ENCODE results near the gene KCNE2. TPM values are rescaled to one million over a fixed set of nuclear protein-coding genes. Genes with fewer than 3 reads are reported as not detected.

The KCNE2 gene
- total RNA-seq, 1 experiment from 2014 or later: not detected

DNA sequence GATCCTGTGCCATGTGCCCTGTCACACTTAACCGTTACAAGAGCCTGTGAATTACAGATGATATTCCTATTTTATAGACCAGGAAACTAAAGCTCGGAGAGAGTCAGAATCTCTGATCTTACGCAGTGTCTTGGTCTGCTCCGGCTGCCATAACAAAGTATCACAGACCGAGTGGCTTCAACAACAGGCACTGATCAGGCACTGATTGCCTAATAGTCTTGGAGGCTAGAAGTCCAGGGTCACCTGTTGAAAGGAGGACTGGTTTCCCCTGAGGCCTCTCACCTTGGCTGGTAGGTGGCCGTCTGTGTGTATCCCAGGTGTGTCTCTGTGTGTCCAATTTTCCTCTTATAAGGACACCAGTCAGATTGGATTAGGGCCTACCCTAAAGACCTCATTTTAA is 31.5 kb upstream of the KCNE2 start:
- H4K20me1 ChIP-seq (ENCODE audit: insufficient read depth): no peaks in the 10 kb centered on the region
- TF ChIP-seq POLR2A (IDR thresholded peaks at IDR 0.05; ENCODE audit: borderline replicate concordance, extremely low read depth, insufficient read depth, insufficient read length): no peak
- RAD21 ChIA-PET (ENCODE audit: low non-redundant PET in 1 of 2, low total read pairs in 2 of 2, uncharacterized antibody in 2 of 2, unreplicated experiment in 2 of 2): no interaction called here
- DNase-seq (ENCODE audit: low read depth, low spot score) (no peak), ATAC-seq (no peak)
- CTCF ChIA-PET: no interaction called here
- H3K4me1 ChIP-seq (ENCODE audit: control insufficient read depth in 1 of 2, insufficient read depth in 2 of 2, low read length in 2 of 2): no peaks in the 10 kb centered on the region; a peak in 1 of 4 replicates
- no peak overlapping the region for H3K9ac ChIP-seq (ENCODE audit: low read length)
- no peaks in the 10 kb centered on the region for H3K9me2 ChIP-seq (ENCODE audit: insufficient read depth)
- no TSS peak for BruUV-seq (replicated peaks)
- H2AFZ ChIP-seq (ENCODE audit: low read depth, low read length, poor library complexity, severe bottlenecking): no peak overlapping the region
- no peak overlapping the region for H3K4me2 ChIP-seq (ENCODE audit: low read length)
- POLR2A ChIA-PET: no interaction called here
- H3K36me3 ChIP-seq (ENCODE audit: control insufficient read depth in 1 of 2, insufficient read depth in 2 of 2, low read length in 2 of 2): no peaks in the 10 kb centered on the region
- H3K4me3 ChIP-seq (replicated peaks in 1 of 2; ENCODE audit: low read depth in 1 of 2, low read length in 2 of 2): no peak overlapping the region
- H3K79me2 ChIP-seq (ENCODE audit: insufficient read depth, low read length): no peaks in the 10 kb centered on the region
- no peaks in the 10 kb centered on the region for H3K27me3 ChIP-seq (ENCODE audit: insufficient read depth, low read length)
- no peaks in the 10 kb centered on the region for H3K9me3 ChIP-seq (ENCODE audit: control insufficient read depth in 1 of 2, insufficient read depth in 1 of 2, low read depth in 1 of 2, low read length in 2 of 2)
- intact Hi-C loops (cut with micrococcal nuclease): loop anchor here (10.0 kb wide), 1 partner anchor 408 kb away; no protein-coding TSS in a partner anchor
- no peak overlapping the region for H3K27ac ChIP-seq (ENCODE audit: low read depth, low read length)

DNA sequence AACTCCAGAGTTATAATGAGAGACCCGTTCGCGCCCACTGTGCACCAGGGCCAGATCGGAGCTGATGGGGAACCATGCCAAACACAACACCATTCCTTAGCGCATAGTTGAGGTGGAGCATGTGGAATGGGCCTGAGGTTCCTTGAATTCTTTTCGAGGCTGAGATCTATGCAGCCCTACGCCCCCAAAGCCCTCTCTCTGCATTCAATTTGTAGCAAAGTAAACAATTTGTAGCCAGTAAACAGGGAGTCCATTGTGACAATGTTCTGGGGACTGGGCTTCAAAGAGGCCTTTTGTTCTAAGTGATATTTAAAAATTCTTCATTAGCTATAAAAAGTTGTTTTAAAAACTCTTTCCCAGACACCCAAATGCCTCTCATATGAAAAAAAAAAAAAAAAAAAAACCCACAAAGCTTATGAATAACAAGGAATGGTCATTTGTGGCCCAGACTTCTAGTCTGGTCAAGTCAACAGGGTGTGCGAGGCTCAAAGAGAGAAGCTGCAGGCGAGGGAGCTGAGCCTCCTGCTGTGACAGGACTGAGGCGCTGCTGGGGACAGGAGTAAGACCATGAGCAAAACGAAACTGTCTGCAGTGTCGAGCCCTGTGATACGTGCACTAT is 30.6 kb upstream of the KCNE2 start:
- no peaks in the 10 kb centered on the region for H3K9me2 ChIP-seq (ENCODE audit: insufficient read depth)
- H3K9ac ChIP-seq (ENCODE audit: low read length): no peak overlapping the region
- ATAC-seq: no peak
- RAD21 ChIA-PET (ENCODE audit: low non-redundant PET in 1 of 2, low total read pairs in 2 of 2, uncharacterized antibody in 2 of 2, unreplicated experiment in 2 of 2): no interaction called here
- H4K20me1 ChIP-seq (ENCODE audit: insufficient read depth): no peaks in the 10 kb centered on the region
- H3K4me2 ChIP-seq (ENCODE audit: low read length): no peak overlapping the region
- H3K27ac ChIP-seq (ENCODE audit: low read depth, low read length): no peak overlapping the region
- H3K4me3 ChIP-seq (replicated peaks in 1 of 2; ENCODE audit: low read depth in 1 of 2, low read length in 2 of 2): no peak overlapping the region
- intact Hi-C loops (cut with micrococcal nuclease): loop anchor here (10.0 kb wide), 1 partner anchor 408 kb away; no protein-coding TSS in a partner anchor
- H3K4me1 ChIP-seq (ENCODE audit: control insufficient read depth in 1 of 2, insufficient read depth in 2 of 2, low read length in 2 of 2): peaks cover 0 to 6% of the 10 kb centered on the region in 2 experiments; a peak in 2 of 4 replicates
- TF ChIP-seq, protein P1, sequence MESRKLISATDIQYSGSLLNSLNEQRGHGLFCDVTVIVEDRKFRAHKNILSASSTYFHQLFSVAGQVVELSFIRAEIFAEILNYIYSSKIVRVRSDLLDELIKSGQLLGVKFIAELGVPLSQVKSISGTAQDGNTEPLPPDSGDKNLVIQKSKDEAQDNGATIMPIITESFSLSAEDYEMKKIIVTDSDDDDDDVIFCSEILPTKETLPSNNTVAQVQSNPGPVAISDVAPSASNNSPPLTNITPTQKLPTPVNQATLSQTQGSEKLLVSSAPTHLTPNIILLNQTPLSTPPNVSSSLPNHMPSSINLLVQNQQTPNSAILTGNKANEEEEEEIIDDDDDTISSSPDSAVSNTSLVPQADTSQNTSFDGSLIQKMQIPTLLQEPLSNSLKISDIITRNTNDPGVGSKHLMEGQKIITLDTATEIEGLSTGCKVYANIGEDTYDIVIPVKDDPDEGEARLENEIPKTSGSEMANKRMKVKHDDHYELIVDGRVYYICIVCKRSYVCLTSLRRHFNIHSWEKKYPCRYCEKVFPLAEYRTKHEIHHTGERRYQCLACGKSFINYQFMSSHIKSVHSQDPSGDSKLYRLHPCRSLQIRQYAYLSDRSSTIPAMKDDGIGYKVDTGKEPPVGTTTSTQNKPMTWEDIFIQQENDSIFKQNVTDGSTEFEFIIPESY (IDR thresholded peaks at IDR 0.05; ENCODE audit: extremely low read depth, insufficient replicate concordance, low read length): no peak
- TF ChIP-seq FOSL1 (IDR thresholded peaks at IDR 0.05; ENCODE audit: low read depth) (no peak), YY1 (IDR thresholded peaks at IDR 0.05; ENCODE audit: extremely low read depth, insufficient replicate concordance, low read depth, low read length) (no peak), EZH2phosphoT487 (IDR thresholded peaks at IDR 0.05; ENCODE audit: borderline replicate concordance) (no peak), ELF1 (IDR thresholded peaks at IDR 0.05; ENCODE audit: borderline replicate concordance, low read depth) (no peak), JUND (IDR thresholded peaks at IDR 0.05) (no peak), POLR2AphosphoS5 (IDR thresholded peaks at IDR 0.05; ENCODE audit: low read depth, low read length) (no peak)
- TF ChIP-seq, protein P2, sequence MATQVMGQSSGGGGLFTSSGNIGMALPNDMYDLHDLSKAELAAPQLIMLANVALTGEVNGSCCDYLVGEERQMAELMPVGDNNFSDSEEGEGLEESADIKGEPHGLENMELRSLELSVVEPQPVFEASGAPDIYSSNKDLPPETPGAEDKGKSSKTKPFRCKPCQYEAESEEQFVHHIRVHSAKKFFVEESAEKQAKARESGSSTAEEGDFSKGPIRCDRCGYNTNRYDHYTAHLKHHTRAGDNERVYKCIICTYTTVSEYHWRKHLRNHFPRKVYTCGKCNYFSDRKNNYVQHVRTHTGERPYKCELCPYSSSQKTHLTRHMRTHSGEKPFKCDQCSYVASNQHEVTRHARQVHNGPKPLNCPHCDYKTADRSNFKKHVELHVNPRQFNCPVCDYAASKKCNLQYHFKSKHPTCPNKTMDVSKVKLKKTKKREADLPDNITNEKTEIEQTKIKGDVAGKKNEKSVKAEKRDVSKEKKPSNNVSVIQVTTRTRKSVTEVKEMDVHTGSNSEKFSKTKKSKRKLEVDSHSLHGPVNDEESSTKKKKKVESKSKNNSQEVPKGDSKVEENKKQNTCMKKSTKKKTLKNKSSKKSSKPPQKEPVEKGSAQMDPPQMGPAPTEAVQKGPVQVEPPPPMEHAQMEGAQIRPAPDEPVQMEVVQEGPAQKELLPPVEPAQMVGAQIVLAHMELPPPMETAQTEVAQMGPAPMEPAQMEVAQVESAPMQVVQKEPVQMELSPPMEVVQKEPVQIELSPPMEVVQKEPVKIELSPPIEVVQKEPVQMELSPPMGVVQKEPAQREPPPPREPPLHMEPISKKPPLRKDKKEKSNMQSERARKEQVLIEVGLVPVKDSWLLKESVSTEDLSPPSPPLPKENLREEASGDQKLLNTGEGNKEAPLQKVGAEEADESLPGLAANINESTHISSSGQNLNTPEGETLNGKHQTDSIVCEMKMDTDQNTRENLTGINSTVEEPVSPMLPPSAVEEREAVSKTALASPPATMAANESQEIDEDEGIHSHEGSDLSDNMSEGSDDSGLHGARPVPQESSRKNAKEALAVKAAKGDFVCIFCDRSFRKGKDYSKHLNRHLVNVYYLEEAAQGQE (IDR thresholded peaks at IDR 0.05; ENCODE audit: low read depth): no peak
- CTCF ChIA-PET: interaction anchor here (0.8 kb wide), 1 partner anchor 15 kb away, joined by 3 read pairs; no protein-coding TSS in a partner anchor
- H3K27me3 ChIP-seq (ENCODE audit: insufficient read depth, low read length): no peaks in the 10 kb centered on the region
- no peak for DNase-seq (ENCODE audit: low read depth, low spot score)
- no peaks in the 10 kb centered on the region for H3K9me3 ChIP-seq (ENCODE audit: control insufficient read depth in 1 of 2, insufficient read depth in 1 of 2, low read depth in 1 of 2, low read length in 2 of 2)
- H2AFZ ChIP-seq (ENCODE audit: low read depth, low read length, poor library complexity, severe bottlenecking): no peak overlapping the region
- no peaks in the 10 kb centered on the region for H3K36me3 ChIP-seq (ENCODE audit: control insufficient read depth in 1 of 2, insufficient read depth in 2 of 2, low read length in 2 of 2)
- no peaks in the 10 kb centered on the region for H3K79me2 ChIP-seq (ENCODE audit: insufficient read depth, low read length)
- POLR2A ChIA-PET: no interaction called here
- no TSS peak for BruUV-seq (replicated peaks)
